Measurements from ENCODE around the gene AK5. TPM values are rescaled to one million over a fixed set of nuclear protein-coding genes. Genes with fewer than 3 reads are reported as not detected.

AK5 gene
- total RNA-seq, 3 donors from 2014 or later (not counting 1 experiment from before 2014, with no cell fraction given) = 9.4 to 29.8 (median 11.4) TPM

GRCh38 chr1:77494026-77494425 is 212.2 kb downstream of the AK5 start:
- Mint-ChIP-seq H3K9me3 (peaks cover 0 to 3% of the 10 kb centered on the region in 2 donors), H3K27ac (no peak overlapping the region), H3K27me3 (ENCODE audit: low read depth in 2 of 2) (no peaks in the 10 kb centered on the region), H3K4me1 (peaks cover 35 to 36% of the 10 kb centered on the region in 2 donors), H3K4me3 (no peak overlapping the region), H3K36me3 (peaks cover 9% of the 10 kb centered on the region)
- Histone ChIP-seq H3K36me3 (ENCODE audit: control insufficient read depth, insufficient read depth, low read length) (no peaks in the 10 kb centered on the region), H3K9me3 (ENCODE audit: control insufficient read depth, insufficient read depth, low read length) (no peaks in the 10 kb centered on the region), H3K27ac (ENCODE audit: low read length) (no peak overlapping the region), H3K27me3 (ENCODE audit: control insufficient read depth, insufficient read depth, low read length) (no peaks in the 10 kb centered on the region), H3K4me1 (ENCODE audit: control insufficient read depth, insufficient read depth, low read length) (peaks cover 7% of the 10 kb centered on the region), H3K4me3 (ENCODE audit: low read length) (no peak overlapping the region)
- ATAC-seq = no peak
- no peak for DNase-seq
- TF ChIP-seq CTCF (IDR thresholded peaks at IDR 0.05) = no peak
- intact Hi-C loops (cut with micrococcal nuclease) = no loop called here

- no peaks in the 10 kb centered on the region for H3K36me3 ChIP-seq (ENCODE audit: control insufficient read depth, insufficient read depth, low read length)
- Mint-ChIP-seq H3K27ac (peak overlapping the region; percentile 9 to 25), H3K9me3 (peaks cover 0 to 3% of the 10 kb centered on the region in 2 donors), H3K4me1 (peaks cover 25 to 29% of the 10 kb centered on the region in 2 donors), H3K36me3 (peaks cover 9% of the 10 kb centered on the region), H3K4me3 (no peak overlapping the region), H3K27me3 (ENCODE audit: low read depth in 2 of 2) (no peaks in the 10 kb centered on the region)
- intact Hi-C loops (cut with micrococcal nuclease) = no loop called here
- H3K4me1 ChIP-seq (ENCODE audit: control insufficient read depth, insufficient read depth, low read length) = peaks cover 7% of the 10 kb centered on the region
- H3K9me3 ChIP-seq (ENCODE audit: control insufficient read depth, insufficient read depth, low read length) = no peaks in the 10 kb centered on the region
- DNase-seq (no peak), ATAC-seq (peak in 2 of 3 donors; percentile 25 to 29)
- no peak for TF ChIP-seq CTCF (IDR thresholded peaks at IDR 0.05)
- H3K27me3 ChIP-seq (ENCODE audit: control insufficient read depth, insufficient read depth, low read length) = no peaks in the 10 kb centered on the region
- H3K4me3 ChIP-seq (ENCODE audit: low read length) = no peak overlapping the region
- peak overlapping the region; percentile 11 for H3K27ac ChIP-seq (ENCODE audit: low read length)
Observed at GRCh38 chr1:77498918-77499317, 217.1 kb downstream of the AK5 start.

- Histone ChIP-seq H3K27ac (ENCODE audit: low read length) (no peak overlapping the region), H3K4me1 (ENCODE audit: control insufficient read depth, insufficient read depth, low read length) (peaks cover 7% of the 10 kb centered on the region), H3K27me3 (ENCODE audit: control insufficient read depth, insufficient read depth, low read length) (no peaks in the 10 kb centered on the region), H3K36me3 (ENCODE audit: control insufficient read depth, insufficient read depth, low read length) (no peaks in the 10 kb centered on the region), H3K9me3 (ENCODE audit: control insufficient read depth, insufficient read depth, low read length) (no peaks in the 10 kb centered on the region), H3K4me3 (ENCODE audit: low read length) (no peak overlapping the region)
- H3K27ac Mint-ChIP-seq = peak overlapping the region in 1 of 2 donors; percentile 9
- ATAC-seq = no peak
- H3K9me3 Mint-ChIP-seq = peaks cover 0 to 3% of the 10 kb centered on the region in 2 donors
- H3K27me3 Mint-ChIP-seq (ENCODE audit: low read depth in 2 of 2) = no peaks in the 10 kb centered on the region
- TF ChIP-seq CTCF (IDR thresholded peaks at IDR 0.05) = no peak
- H3K4me1 Mint-ChIP-seq = peaks cover 25 to 29% of the 10 kb centered on the region in 2 donors
- no peak for DNase-seq
- intact Hi-C loops (cut with micrococcal nuclease) = no loop called here
- peaks cover 9% of the 10 kb centered on the region for H3K36me3 Mint-ChIP-seq
- 84% methylated on average over 4 of the region's 5 CpGs for WGBS (ENCODE audit: insufficient coverage)
- H3K4me3 Mint-ChIP-seq = no peak overlapping the region
Observed at GRCh38 chr1:77499466-77499865, 217.6 kb downstream of the AK5 start.

GRCh38 chr1:77504986-77505385 is 223.2 kb downstream of the AK5 start:
- H3K9me3 Mint-ChIP-seq = no peaks in the 10 kb centered on the region
- H3K27ac Mint-ChIP-seq = no peak overlapping the region
- no peaks in the 10 kb centered on the region for H3K36me3 Mint-ChIP-seq
- H3K27me3 Mint-ChIP-seq (ENCODE audit: low read depth in 2 of 2) = no peaks in the 10 kb centered on the region
- no peak overlapping the region for H3K4me3 ChIP-seq (ENCODE audit: low read length)
- no peak overlapping the region for H3K27ac ChIP-seq (ENCODE audit: low read length)
- WGBS (ENCODE audit: insufficient coverage) = 28% methylated on average over 2 of the region's 4 CpGs
- peaks cover 4% of the 10 kb centered on the region in 2 donors for H3K4me1 Mint-ChIP-seq
- no peak overlapping the region for H3K4me3 Mint-ChIP-seq
- no peaks in the 10 kb centered on the region for H3K27me3 ChIP-seq (ENCODE audit: control insufficient read depth, insufficient read depth, low read length)
- H3K9me3 ChIP-seq (ENCODE audit: control insufficient read depth, insufficient read depth, low read length) = no peaks in the 10 kb centered on the region
- H3K4me1 ChIP-seq (ENCODE audit: control insufficient read depth, insufficient read depth, low read length) = no peaks in the 10 kb centered on the region
- TF ChIP-seq CTCF (IDR thresholded peaks at IDR 0.05) = no peak
- no peak for DNase-seq
- no peaks in the 10 kb centered on the region for H3K36me3 ChIP-seq (ENCODE audit: control insufficient read depth, insufficient read depth, low read length)
- no peak for ATAC-seq
- intact Hi-C loops (cut with micrococcal nuclease) = no loop called here
